ENCODE data around the gene FRMD4A.

Gene FRMD4A

GRCh38 chr10:14020037-14020664, 310.6 kb downstream of the FRMD4A start:
- Mint-ChIP-seq H3K4me3 (no peak overlapping the region), H3K27ac (no peak overlapping the region), H3K27me3 (peaks cover 30% of the 10 kb centered on the region), H3K36me3 (ENCODE audit: low read depth) (no peaks in the 10 kb centered on the region), H3K4me1 (ENCODE audit: low read depth) (peaks cover 36% of the 10 kb centered on the region), H3K9me3 (peaks cover 13% of the 10 kb centered on the region)
- intact Hi-C loops (cut with micrococcal nuclease): no loop called here

- H3K4me1 Mint-ChIP-seq (ENCODE audit: low read depth): peaks cover 18% of the 10 kb centered on the region
- H3K4me3 Mint-ChIP-seq: no peak overlapping the region
- H3K27me3 Mint-ChIP-seq: peaks cover 19% of the 10 kb centered on the region
- no peak overlapping the region for H3K27ac Mint-ChIP-seq
- intact Hi-C loops (cut with micrococcal nuclease): no loop called here
- H3K36me3 Mint-ChIP-seq (ENCODE audit: low read depth): no peaks in the 10 kb centered on the region
- H3K9me3 Mint-ChIP-seq: peaks cover 13% of the 10 kb centered on the region
Measured at GRCh38 chr10:14017467-14017866, 313.3 kb downstream of the FRMD4A start.

- H3K9me3 Mint-ChIP-seq: peaks cover 13% of the 10 kb centered on the region
- no peaks in the 10 kb centered on the region for H3K36me3 Mint-ChIP-seq (ENCODE audit: low read depth)
- H3K27me3 Mint-ChIP-seq: peaks cover 16% of the 10 kb centered on the region
- no peak overlapping the region for H3K4me3 Mint-ChIP-seq
- peaks cover 12% of the 10 kb centered on the region for H3K4me1 Mint-ChIP-seq (ENCODE audit: low read depth)
- no peak overlapping the region for H3K27ac Mint-ChIP-seq
- intact Hi-C loops (cut with micrococcal nuclease): no loop called here
Measured at GRCh38 chr10:14016931-14017333, 313.8 kb downstream of the FRMD4A start.

- Mint-ChIP-seq H3K4me1 (ENCODE audit: low read depth) (peaks cover 10% of the 10 kb centered on the region), H3K36me3 (ENCODE audit: low read depth) (no peaks in the 10 kb centered on the region), H3K4me3 (no peak overlapping the region), H3K9me3 (peaks cover 13% of the 10 kb centered on the region), H3K27ac (no peak overlapping the region), H3K27me3 (peaks cover 24% of the 10 kb centered on the region)
- intact Hi-C loops (cut with micrococcal nuclease): no loop called here
Measured at GRCh38 chr10:14016011-14016536, 314.6 kb downstream of the FRMD4A start.

- intact Hi-C loops (cut with micrococcal nuclease): no loop called here
- no peak overlapping the region for H3K4me3 Mint-ChIP-seq
- H3K36me3 Mint-ChIP-seq (ENCODE audit: low read depth): no peaks in the 10 kb centered on the region
- H3K4me1 Mint-ChIP-seq (ENCODE audit: low read depth): peaks cover 10% of the 10 kb centered on the region
- H3K27ac Mint-ChIP-seq: no peak overlapping the region
- H3K27me3 Mint-ChIP-seq: peaks cover 34% of the 10 kb centered on the region
- peaks cover 13% of the 10 kb centered on the region for H3K9me3 Mint-ChIP-seq
Measured at GRCh38 chr10:14014423-14014822, 316.3 kb downstream of the FRMD4A start.

- H3K4me1 Mint-ChIP-seq (ENCODE audit: low read depth): peaks cover 2% of the 10 kb centered on the region
- no peaks in the 10 kb centered on the region for H3K36me3 Mint-ChIP-seq (ENCODE audit: low read depth)
- H3K27ac Mint-ChIP-seq: no peak overlapping the region
- intact Hi-C loops (cut with micrococcal nuclease): no loop called here
- peaks cover 57% of the 10 kb centered on the region for H3K27me3 Mint-ChIP-seq
- no peaks in the 10 kb centered on the region for H3K9me3 Mint-ChIP-seq
- no peak overlapping the region for H3K4me3 Mint-ChIP-seq
Measured at GRCh38 chr10:14010769-14011574, 319.8 kb downstream of the FRMD4A start.

GRCh38 chr10:14010101-14010558, 320.6 kb downstream of the FRMD4A start:
- Mint-ChIP-seq H3K4me1 (ENCODE audit: low read depth) (no peaks in the 10 kb centered on the region), H3K4me3 (no peak overlapping the region), H3K36me3 (ENCODE audit: low read depth) (no peaks in the 10 kb centered on the region), H3K27ac (no peak overlapping the region), H3K9me3 (no peaks in the 10 kb centered on the region), H3K27me3 (peaks cover 59% of the 10 kb centered on the region)
- intact Hi-C loops (cut with micrococcal nuclease): no loop called here

- Mint-ChIP-seq H3K4me1 (ENCODE audit: low read depth) (no peaks in the 10 kb centered on the region), H3K9me3 (no peaks in the 10 kb centered on the region), H3K27me3 (peaks cover 59% of the 10 kb centered on the region), H3K4me3 (no peak overlapping the region), H3K36me3 (ENCODE audit: low read depth) (no peaks in the 10 kb centered on the region), H3K27ac (no peak overlapping the region)
- intact Hi-C loops (cut with micrococcal nuclease): no loop called here
Measured at GRCh38 chr10:14009371-14010100, 321.2 kb downstream of the FRMD4A start.

- no peaks in the 10 kb centered on the region for H3K9me3 Mint-ChIP-seq
- H3K4me1 Mint-ChIP-seq (ENCODE audit: low read depth): no peaks in the 10 kb centered on the region
- intact Hi-C loops (cut with micrococcal nuclease): no loop called here
- H3K27me3 Mint-ChIP-seq: peaks cover 55% of the 10 kb centered on the region
- H3K36me3 Mint-ChIP-seq (ENCODE audit: low read depth): no peaks in the 10 kb centered on the region
- no peak overlapping the region for H3K4me3 Mint-ChIP-seq
- no peak overlapping the region for H3K27ac Mint-ChIP-seq
Measured at GRCh38 chr10:14008740-14009080, 322.0 kb downstream of the FRMD4A start.

- H3K27ac Mint-ChIP-seq: no peak overlapping the region
- no peaks in the 10 kb centered on the region for H3K4me1 Mint-ChIP-seq (ENCODE audit: low read depth)
- intact Hi-C loops (cut with micrococcal nuclease): no loop called here
- no peaks in the 10 kb centered on the region for H3K36me3 Mint-ChIP-seq (ENCODE audit: low read depth)
- H3K9me3 Mint-ChIP-seq: no peaks in the 10 kb centered on the region
- H3K27me3 Mint-ChIP-seq: peaks cover 33% of the 10 kb centered on the region
- H3K4me3 Mint-ChIP-seq: no peak overlapping the region
Measured at GRCh38 chr10:14004536-14004935, 326.2 kb downstream of the FRMD4A start.

- H3K27ac Mint-ChIP-seq: no peak overlapping the region
- no peak overlapping the region for H3K4me3 Mint-ChIP-seq
- no peaks in the 10 kb centered on the region for H3K36me3 Mint-ChIP-seq (ENCODE audit: low read depth)
- no peaks in the 10 kb centered on the region for H3K9me3 Mint-ChIP-seq
- intact Hi-C loops (cut with micrococcal nuclease): no loop called here
- H3K27me3 Mint-ChIP-seq: peaks cover 28% of the 10 kb centered on the region
- H3K4me1 Mint-ChIP-seq (ENCODE audit: low read depth): no peaks in the 10 kb centered on the region
Measured at GRCh38 chr10:14003517-14004184, 327.1 kb downstream of the FRMD4A start.

- intact Hi-C loops (cut with micrococcal nuclease): no loop called here
- no peak overlapping the region for H3K4me3 Mint-ChIP-seq
- no peaks in the 10 kb centered on the region for H3K9me3 Mint-ChIP-seq
- H3K27me3 Mint-ChIP-seq: peaks cover 27% of the 10 kb centered on the region
- no peak overlapping the region for H3K27ac Mint-ChIP-seq
- H3K36me3 Mint-ChIP-seq (ENCODE audit: low read depth): no peaks in the 10 kb centered on the region
- no peaks in the 10 kb centered on the region for H3K4me1 Mint-ChIP-seq (ENCODE audit: low read depth)
Measured at GRCh38 chr10:14001298-14002040, 329.3 kb downstream of the FRMD4A start.

GRCh38 chr10:13998163-13998835, 332.4 kb downstream of the FRMD4A start:
- H3K27me3 Mint-ChIP-seq: peaks cover 25% of the 10 kb centered on the region
- no peak overlapping the region for H3K27ac Mint-ChIP-seq
- no peaks in the 10 kb centered on the region for H3K9me3 Mint-ChIP-seq
- intact Hi-C loops (cut with micrococcal nuclease): loop anchor here (5.0 kb wide), 1 partner anchor 211 kb away; no protein-coding TSS in a partner anchor
- no peaks in the 10 kb centered on the region for H3K36me3 Mint-ChIP-seq (ENCODE audit: low read depth)
- no peak overlapping the region for H3K4me3 Mint-ChIP-seq
- H3K4me1 Mint-ChIP-seq (ENCODE audit: low read depth): no peaks in the 10 kb centered on the region
